ENCODE results near the gene PCBP2. TPM values are rescaled to one million over a fixed set of nuclear protein-coding genes. Genes with fewer than 3 reads are reported as not detected.

The PCBP2 gene
- total RNA-seq, 1 donor from 2014 or later, result 435 TPM

GRCh38 chr12:53501615-53502181, 49.8 kb downstream of the PCBP2 start:
- Histone ChIP-seq H3K4me2 (peak overlapping the region; percentile 78), H3K27ac (peak overlapping the region; percentile 74), H3K79me2 (ENCODE audit: low read depth) (peaks cover 48% of the 10 kb centered on the region), H3K4me3 (peak overlapping the region; percentile 64), H3K27me3 (no peaks in the 10 kb centered on the region), H4K20me1 (ENCODE audit: low read depth) (peaks cover 3% of the 10 kb centered on the region), H2AFZ (replicated peaks) (peak overlapping the region; percentile 91), H3K9ac (no peak overlapping the region), H3K4me1 (peaks cover 34% of the 10 kb centered on the region), H3K36me3 (no peaks in the 10 kb centered on the region), H3K9me3 (ENCODE audit: low read depth) (no peaks in the 10 kb centered on the region), H3F3A (ENCODE audit: low read depth) (peaks cover 30% of the 10 kb centered on the region)
- peaks cover 18% of the 10 kb centered on the region for H3K27me3 Mint-ChIP-seq (ENCODE audit: insufficient read depth, low read depth)
- peaks cover 8% of the 10 kb centered on the region for H3K36me3 Mint-ChIP-seq
- peaks cover 35% of the 10 kb centered on the region for H3K4me1 Mint-ChIP-seq
- no peak for TF ChIP-seq EZH2phosphoT487 (IDR thresholded peaks at IDR 0.05)
- TF ChIP-seq CTCF (IDR thresholded peaks at IDR 0.05), result no peak
- TF ChIP-seq EZH2 (IDR thresholded peaks at IDR 0.05), result no peak
- H3K27ac Mint-ChIP-seq, result peak overlapping the region; percentile 69
- DNase-seq (ENCODE audit: low spot score), result no peak
- H3K4me3 Mint-ChIP-seq, result peak overlapping the region; percentile 88
- H3K9me3 Mint-ChIP-seq, result no peaks in the 10 kb centered on the region

- peaks cover 18% of the 10 kb centered on the region for H3K27me3 Mint-ChIP-seq (ENCODE audit: insufficient read depth, low read depth)
- peaks cover 29% of the 10 kb centered on the region for H3K4me1 Mint-ChIP-seq
- Histone ChIP-seq H3K27me3 (no peaks in the 10 kb centered on the region), H3K9me3 (ENCODE audit: low read depth) (no peaks in the 10 kb centered on the region), H3K79me2 (ENCODE audit: low read depth) (peaks cover 41% of the 10 kb centered on the region), H4K20me1 (ENCODE audit: low read depth) (peaks cover 3% of the 10 kb centered on the region), H3K4me3 (peak overlapping the region; percentile 64), H2AFZ (replicated peaks) (no peak overlapping the region), H3K9ac (no peak overlapping the region), H3K27ac (no peak overlapping the region), H3K36me3 (no peaks in the 10 kb centered on the region), H3K4me2 (peak overlapping the region; percentile 78), H3K4me1 (peaks cover 29% of the 10 kb centered on the region), H3F3A (ENCODE audit: low read depth) (peaks cover 25% of the 10 kb centered on the region)
- H3K9me3 Mint-ChIP-seq, result no peaks in the 10 kb centered on the region
- TF ChIP-seq EZH2phosphoT487 (IDR thresholded peaks at IDR 0.05), result no peak
- TF ChIP-seq CTCF (IDR thresholded peaks at IDR 0.05), result no peak
- TF ChIP-seq EZH2 (IDR thresholded peaks at IDR 0.05), result no peak
- H3K4me3 Mint-ChIP-seq, result peak overlapping the region; percentile 88
- peak overlapping the region; percentile 69 for H3K27ac Mint-ChIP-seq
- no peak for DNase-seq (ENCODE audit: low spot score)
- H3K36me3 Mint-ChIP-seq, result peaks cover 8% of the 10 kb centered on the region
Observed at GRCh38 chr12:53502331-53502730, 50.4 kb downstream of the PCBP2 start.

- H3K4me2 ChIP-seq, result no peak overlapping the region
- TF ChIP-seq CTCF (IDR thresholded peaks at IDR 0.05) (no peak), EZH2 (IDR thresholded peaks at IDR 0.05) (no peak), EZH2phosphoT487 (IDR thresholded peaks at IDR 0.05) (no peak)
- no peak overlapping the region for H3K9ac ChIP-seq
- Mint-ChIP-seq H3K27me3 (ENCODE audit: insufficient read depth, low read depth) (peaks cover 16% of the 10 kb centered on the region), H3K4me3 (peak overlapping the region; percentile 88), H3K27ac (peak overlapping the region; percentile 8), H3K9me3 (no peaks in the 10 kb centered on the region), H3K36me3 (peaks cover 8% of the 10 kb centered on the region), H3K4me1 (peaks cover 24% of the 10 kb centered on the region)
- peaks cover 28% of the 10 kb centered on the region for H3F3A ChIP-seq (ENCODE audit: low read depth)
- no peaks in the 10 kb centered on the region for H3K9me3 ChIP-seq (ENCODE audit: low read depth)
- H3K79me2 ChIP-seq (ENCODE audit: low read depth), result peaks cover 33% of the 10 kb centered on the region
- no peak overlapping the region for H3K27ac ChIP-seq
- no peaks in the 10 kb centered on the region for H3K36me3 ChIP-seq
- no peaks in the 10 kb centered on the region for H3K27me3 ChIP-seq
- DNase-seq (ENCODE audit: low spot score), result no peak
- H3K4me1 ChIP-seq, result peaks cover 21% of the 10 kb centered on the region
- H3K4me3 ChIP-seq, result no peak overlapping the region
- H2AFZ ChIP-seq (replicated peaks), result no peak overlapping the region
- H4K20me1 ChIP-seq (ENCODE audit: low read depth), result peaks cover 3% of the 10 kb centered on the region
Observed at GRCh38 chr12:53502983-53503728, 51.3 kb downstream of the PCBP2 start.
